NCI-H1417 (cell line): ENCODE measurements around the gene GPR153.

Experiments used
- DNase-seq, 3 experiments: peaks; one replicate each; lab custom pipeline; 2025; lab: John Stamatoyannopoulos, UW

Gene GPR153

DNA sequence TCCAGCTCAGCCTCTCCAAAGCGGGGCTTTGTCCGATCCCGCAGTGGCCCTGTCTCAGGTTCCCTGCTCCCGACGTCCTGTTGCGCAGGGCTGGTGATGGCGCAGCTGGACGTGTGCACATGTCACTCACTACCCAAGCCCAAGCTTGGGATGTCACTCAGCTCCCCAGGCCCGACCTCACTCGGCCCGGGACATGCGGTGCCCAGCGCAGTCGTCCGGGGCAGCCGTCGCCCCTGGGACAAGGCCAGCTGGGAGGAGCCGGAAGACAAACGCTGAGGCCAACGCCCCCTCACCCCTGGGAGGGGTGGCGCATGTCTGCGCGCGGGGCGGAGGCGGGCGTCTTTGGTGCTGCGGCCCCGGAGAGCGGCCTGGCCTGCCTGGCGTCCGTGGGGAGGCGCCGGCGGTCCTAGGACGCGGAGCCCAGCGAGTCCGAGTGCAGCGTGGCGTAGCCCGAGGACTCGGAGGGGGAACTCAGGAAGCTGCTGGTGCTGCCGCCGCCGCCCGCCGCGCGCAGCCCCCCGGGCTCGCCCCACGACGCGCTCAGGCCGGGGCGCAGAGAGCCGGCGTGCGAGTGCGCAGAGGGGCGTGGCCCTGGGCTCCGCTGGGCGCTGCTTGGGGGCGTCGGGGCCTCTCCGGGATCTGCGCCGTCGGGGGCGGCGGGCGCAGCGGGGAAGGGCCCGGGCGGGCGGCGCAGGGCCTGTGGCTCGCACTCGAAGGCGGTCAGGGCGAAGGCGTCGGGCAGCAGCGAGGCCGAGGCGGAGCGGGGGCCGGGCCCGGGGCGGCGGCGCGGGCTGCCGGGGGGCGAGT is 11.8 kb downstream of the GPR153 start:
- no peak for DNase-seq

DNA sequence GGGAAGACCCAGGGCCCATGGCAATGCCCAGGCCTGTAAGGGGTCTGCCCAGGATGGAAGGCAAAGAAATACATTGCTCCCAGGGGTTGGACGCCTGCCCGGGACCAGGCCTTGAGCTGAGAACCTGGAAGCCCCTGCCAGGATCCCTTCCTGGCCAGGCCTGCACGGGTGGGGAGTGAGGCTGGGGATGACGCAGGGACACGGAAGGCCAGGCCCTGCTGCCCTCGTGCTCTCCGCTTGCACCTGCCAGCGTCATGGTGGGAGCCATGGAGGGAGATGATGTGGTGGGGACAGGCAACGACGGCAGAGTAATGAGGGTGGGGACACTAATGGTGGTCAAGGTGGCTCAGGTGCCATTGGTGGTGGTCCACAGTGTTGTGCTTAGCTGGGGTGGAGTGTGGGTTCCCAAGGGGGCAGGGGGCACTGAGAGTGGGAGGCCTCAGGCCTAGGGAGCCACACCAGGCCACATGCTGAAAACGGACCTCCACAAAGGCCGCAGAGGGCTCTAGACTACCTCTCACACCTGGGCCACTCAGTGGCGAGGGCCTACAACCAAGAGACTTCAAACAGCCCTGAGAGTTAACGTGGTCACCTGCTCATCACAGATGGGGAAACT is 12.6 kb downstream of the GPR153 start:
- DNase-seq: no peak

DNA sequence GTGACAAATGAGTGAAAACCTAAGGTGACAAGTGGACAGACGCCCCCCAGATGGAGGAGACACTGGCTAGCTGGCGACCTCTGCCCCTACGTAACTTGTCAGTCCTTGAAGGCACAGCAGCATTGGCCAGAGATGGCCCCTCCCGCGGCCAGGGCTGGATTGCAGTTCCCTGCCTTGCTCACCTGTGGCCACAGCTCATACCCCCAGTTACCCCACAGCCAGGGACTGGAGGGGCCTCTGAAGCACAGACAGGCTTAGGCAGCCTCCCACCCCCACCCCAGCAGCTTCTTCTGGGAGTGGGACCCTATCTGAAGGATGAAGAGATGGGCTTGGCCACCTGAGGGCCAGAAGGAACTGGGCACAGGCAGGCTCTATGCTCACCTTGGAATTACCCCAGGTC is 13.2 kb downstream of the GPR153 start:
- no peak for DNase-seq

DNA sequence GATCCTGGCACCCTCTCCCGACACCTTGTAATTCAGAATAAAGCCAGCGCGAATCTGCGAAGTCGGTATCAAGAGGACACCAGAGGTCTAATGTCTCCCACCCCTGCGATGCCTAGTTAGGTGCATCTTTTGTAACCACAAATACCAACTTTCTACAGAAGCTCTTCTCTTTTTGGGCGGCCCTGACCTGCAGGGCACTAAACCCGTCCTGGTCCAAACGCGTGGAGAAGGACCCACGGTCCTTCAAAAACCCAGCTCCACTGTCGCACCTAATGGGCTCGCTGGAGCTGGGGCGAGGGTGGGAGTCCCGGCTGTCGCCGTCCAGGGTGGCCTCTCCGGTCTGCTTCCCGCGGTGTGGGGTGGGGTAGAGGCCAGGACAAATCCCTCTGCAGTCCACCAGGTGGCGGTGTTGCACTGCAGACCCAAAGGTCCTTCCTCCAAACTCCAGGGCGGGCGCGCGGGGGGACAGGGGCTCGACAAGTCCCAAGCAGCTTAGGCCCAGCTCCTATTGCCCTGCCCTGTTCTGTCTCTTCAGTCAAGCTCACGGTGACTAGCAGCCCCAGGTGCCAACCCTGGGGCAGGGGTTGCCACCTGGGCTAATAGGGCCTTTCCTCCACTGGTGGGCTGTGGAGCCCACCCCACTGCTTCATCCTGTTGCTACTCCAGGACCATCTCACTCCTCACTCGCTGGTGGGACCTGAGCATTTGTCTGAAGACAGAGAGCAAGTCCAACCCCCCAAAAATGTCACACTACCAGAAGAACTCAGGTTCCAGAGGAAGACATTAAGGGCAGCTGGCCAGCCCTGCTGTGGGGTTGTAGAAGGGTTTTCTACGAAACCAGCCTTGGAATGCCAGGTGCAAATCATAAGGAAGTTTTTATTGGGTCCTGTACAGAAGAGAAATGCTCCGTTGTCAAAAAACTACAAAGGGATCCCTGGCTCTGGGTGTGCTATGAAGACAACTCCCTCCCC is 14.1 kb downstream of the GPR153 start:
- DNase-seq: peak; percentile 72 to 85 (median 75)

DNA sequence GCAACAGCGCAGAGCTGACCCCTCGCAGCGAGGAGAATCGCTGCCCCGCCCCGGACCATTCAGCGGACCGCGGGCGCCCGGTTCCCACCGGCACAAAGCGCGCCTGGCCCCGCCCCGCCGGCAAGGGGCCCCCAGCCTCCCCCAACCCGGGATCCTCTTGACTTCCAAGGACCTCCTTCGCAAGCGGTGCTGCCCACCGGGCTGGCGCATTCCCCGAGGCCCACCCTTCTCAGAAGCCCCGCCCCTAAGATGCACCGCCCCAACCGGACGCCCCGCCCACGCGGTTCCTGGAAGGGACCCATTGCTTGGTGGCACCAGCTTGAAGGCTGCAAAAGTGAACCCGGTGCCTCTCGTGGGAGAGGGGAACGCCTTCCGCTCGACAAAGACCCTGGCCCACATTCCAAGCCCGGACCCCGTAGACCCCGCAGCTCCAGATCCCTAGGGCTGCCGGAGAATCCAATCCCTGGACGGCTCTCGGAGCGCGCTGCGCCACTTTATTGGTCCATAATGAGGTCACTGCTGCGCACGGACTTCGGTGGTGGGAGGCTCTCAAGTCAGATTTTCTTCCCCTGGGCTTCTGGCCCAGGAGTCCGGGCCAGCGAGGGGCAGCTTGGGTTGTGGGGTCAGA is 14.9 kb downstream of the GPR153 start:
- peak; percentile 78 to 89 (median 83) for DNase-seq

DNA sequence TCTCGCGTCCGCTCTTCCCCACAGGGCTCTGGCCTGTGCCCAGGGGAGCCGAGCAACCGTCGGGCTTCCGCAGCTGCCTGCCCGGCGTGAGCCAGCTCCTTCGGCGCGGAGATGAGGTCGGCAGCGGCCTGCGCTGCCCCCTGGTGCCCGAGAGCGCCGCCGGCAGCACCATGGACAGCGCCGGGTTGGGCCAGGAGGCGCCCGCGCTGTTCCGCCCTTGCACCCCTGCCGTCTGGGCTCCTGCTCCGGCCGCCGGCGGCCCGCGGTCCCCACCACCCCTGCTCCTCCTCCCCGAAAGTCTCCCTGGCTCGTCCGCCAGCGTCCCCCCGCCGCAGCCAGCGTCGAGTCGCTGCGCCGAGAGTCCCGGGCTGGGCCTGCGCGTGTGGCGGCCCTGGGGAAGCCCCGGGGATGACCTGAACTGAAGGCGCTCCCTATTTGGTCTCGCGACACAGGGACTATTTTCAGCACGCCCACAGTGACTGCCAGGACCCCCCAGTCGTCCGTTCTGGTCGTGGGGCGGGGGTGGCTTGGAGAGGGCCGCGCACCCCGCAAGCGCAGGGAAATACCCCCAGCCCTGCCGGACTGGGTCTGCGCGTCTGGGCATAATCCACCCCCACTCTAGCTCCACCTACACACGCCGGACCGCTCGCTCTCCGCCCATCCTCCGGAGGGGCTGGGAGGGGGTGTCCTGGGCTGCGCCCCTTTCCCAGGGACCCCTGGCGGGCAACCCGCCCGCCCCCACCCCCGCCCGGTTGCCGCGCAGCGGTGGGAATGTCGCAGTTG is 15.6 kb downstream of the GPR153 start:
- DNase-seq: peak; percentile 77 to 89 (median 87)

DNA sequence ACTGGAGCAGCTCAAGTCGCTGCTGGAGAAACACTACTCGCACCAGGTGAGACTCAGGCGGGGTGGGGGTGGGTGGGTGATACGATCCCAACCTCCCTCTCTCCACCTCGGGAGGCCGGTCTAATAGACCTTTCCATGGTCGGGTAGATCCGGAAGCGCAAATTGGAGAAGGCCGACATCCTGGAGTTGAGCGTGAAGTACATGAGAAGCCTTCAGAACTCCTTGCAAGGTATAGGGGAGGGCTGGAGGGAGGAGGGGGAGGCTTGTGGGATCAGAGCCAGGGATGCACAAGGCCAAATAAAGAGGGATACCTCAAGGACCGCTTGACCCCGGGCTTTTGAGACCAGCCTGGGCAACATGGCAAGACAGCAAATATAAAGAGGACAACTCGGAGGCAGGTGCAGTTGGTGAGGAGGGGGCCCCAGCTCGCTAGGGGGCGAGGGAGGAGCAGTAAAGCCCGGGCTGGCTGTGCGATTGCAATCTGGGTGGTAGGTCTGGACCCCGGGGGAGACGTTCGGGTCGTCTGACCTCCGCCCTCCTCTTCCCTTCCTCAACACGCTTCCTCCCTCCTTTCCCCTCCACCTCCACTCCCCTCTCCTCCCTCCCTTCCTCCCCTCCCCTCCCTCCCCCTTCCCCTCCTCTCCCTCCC is 16.4 kb downstream of the GPR153 start:
- DNase-seq: peak in 1 of 3 experiments; percentile 67

DNA sequence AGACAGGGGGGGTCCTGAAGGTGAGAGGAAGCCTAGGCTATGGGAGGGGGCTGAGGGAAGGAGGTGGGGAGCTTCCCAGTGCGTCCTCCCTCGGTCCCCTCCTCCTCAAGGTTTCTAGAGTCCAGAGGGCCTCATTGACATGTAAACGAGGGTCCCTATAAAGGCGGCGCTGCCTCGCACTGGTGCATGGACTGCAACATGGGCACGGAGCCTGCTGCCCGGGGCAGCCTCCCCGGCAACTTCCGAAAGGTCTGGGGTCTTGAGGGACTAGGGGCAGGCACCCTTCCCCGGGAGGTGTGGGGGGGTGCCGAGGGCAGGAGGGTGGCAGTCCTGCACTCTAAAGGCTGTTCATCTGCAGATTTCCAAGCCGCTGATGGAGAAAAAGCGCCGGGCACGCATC is 16.9 kb downstream of the GPR153 start, which contains the start of gene HES3:
Gene HES3 (plus strand): TSS at position 187 of the 400 bp plus-strand sequence. CDS start 187 bp downstream, at position 374.
- no peak for DNase-seq

DNA sequence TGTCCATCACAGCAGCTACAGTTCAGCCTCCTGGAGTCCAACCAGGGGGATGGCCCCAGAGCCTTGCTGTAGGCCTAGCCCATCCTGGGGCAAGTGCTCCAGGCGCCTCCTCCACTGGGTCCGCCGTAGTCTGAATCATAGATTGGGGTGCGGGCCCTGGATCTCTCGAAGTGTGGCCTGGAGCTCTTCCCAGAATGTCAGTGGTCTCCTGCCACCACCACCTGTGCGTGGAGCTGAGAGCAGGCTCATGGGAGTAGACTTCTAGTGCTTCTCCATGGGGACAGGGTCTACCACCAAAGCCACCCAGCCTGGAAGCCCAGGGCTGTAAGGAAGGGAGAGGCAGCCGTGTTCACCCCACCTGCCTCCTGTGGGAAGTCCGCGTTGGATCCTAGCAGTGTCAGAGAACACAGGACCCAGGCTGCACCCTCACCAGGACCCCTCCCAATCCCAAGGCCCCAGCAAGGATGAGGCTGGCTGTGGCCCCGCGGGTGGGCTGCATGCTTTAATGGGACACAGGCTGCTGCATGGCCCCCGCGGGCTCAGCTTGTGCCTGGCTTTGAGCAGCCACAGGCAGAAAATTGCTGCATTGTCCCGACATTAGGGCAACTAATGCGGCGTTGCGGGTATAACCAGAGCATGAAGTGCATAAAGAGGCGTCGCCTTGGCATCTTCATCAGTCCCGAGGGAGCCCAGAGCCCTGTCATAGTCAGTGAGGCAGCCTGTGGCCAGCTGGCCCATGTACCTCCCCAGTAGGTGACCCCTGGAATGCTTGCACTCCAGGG is 17.7 kb downstream of the GPR153 start:
- no peak for DNase-seq

DNA sequence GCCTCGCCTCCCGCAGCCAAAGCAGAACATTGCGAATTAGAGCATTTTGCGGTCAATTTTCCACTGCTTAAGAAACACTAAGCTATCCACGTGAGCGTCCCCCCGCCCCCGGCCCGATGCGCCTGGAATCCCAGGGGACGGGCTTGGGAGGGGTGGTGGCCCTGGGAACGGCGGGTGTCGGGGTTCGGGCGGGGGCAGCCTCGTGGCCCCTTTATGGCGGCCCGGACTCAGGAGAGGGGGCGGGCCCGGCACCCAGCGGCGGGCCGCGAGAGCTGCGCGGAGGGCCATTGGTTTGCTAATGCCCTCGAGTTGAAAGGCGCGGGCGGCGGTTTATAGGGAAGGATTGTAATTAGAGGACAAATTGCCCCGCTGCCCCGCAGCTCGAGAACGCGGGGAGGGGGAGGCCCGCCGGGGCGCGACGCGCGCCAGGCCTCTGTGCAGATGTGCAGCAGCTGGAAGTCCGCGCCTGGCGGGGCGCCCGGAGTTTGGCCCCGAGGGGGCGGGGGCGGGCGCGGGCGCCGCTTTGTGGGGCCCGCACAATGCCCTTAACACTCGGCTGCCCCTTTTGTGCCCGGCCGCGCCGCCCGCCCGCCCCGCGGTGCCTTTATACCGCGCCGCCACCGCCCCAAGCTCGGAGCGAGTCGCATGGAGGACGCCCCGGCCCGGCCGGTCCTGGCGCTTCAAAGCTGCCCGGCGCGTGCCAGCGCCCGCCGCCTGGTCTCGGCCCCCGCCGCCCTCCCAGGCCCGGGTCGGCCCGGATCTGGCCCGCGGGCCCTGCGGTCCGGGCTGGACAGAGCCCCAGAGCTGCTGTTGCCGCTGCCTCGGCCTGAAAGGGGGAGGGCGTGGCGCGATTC is 18.8 kb downstream of the GPR153 start:
- DNase-seq: peak in 2 of 3 experiments; percentile 15 to 22

DNA sequence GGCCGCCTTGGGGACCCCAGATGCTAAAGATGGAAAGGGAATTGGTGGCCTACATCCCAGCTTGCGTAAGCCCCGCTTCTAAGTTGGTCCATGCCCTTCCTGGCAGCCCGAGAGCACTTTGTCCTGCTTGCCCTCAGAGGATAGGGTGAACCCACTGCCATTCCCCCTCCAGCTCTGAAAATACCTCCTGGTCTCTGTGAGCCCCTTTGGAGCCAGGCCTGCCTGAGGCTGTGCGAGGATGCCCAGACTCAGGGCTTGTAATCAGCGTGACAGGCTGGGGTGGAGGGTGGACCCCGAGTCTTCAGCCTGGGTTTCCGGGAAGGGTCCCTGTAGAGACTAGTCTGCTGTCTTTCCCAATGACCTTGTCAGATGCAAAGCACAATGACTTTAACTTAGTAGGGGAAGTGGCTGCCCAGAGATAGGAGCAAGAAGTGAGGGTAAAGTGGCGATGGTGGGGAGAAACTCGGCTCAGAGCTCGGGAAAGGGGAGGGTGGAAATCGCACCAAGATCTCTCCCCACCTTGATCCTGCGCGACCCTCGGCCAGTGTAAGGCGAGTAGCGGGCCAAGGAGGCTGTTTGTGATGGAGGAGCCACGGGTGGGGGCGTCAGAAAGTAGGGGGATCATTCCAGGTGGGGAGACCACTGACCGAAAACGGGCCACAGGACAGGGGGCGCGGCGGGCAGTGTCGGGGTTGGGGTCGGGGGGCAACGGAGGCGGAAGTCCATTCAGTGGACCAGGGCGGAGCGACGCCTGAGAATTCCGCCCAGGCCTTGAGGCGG is 19.6 kb downstream of the GPR153 start:
- no peak for DNase-seq

DNA sequence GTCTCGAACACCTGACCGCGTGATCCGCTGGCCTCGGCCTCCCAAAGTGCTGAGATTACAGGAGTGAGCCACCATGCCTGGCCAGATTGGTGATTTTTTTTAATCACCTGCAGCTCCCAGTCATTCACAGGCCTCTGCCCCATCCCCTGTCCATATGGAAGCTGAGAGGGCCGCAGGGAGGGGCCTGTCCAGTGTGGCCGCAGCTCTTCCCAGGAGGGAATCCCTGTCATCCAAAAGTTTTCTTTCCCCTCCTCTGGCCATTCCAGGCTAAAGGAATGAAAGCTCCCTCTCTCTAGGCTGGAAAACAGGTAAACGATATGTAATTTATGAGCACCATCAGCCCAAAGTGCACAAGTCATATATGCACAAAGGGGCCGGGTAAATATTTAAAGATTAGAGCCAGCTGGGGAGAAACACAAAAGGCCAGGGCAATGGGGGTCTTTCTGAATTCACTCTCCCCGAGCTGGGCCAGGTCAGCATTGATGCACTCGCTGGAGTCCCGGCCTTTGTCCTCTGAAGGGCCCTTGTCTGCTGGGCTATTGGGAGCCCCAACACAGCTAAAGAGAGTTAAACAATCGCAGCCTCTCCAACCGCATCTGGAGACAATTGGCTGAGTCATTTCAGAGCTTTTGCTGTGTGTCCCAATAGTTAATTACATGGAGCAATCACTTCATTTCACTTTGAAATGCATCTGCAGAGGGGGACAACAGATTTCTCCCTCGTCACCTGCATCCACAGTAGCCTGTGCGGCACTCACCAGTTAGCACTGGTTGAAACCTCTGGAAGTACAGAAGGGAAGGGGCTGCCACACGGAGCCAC is 20.7 kb downstream of the GPR153 start:
- DNase-seq: peak; percentile 60 to 93 (median 79)

DNA sequence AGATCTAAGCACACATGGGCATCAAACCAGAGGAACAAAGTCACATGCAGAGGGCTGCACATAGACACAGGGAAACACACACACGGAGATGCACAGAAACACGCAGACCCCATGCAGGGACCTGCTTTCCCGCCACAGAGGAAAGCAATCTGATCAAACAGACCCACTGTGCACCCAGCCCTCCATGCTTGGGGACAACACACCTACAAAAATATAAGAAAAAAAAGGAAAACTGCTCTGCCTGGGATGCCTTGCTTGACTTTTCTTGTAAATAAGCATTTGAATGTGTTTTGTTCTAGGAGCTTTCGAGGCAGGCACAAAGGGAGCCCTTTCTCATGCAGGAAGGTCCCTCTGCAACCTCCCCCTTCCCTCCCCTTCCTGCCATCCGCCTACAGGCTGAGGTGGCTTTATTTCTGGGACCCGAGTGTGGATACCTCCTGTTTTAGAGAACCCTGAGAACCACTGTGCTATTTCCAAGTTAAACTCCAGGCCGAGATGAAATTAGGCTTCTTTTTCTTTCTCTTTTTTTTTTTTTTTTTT is 21.6 kb downstream of the GPR153 start:
- no peak for DNase-seq

DNA sequence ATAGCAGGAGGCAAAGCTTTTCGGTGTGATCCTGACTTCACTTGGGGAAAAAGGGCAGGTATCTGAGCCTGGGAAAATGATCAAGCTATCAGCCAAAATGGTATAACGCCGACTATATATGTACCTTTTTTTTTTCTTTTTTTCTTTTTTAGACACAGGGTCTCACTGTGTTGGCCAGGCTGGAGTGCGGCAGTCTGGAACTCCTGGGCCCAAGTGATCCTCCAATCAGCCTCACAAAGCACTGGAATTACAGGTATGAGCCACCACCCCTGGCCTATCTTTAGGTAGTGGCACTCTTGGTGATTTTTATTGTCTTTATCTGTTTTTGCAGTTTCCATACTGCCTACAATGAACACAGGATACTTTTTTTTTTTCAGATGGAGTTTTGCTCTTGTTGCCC is 23.8 kb downstream of the GPR153 start:
- no peak for DNase-seq

DNA sequence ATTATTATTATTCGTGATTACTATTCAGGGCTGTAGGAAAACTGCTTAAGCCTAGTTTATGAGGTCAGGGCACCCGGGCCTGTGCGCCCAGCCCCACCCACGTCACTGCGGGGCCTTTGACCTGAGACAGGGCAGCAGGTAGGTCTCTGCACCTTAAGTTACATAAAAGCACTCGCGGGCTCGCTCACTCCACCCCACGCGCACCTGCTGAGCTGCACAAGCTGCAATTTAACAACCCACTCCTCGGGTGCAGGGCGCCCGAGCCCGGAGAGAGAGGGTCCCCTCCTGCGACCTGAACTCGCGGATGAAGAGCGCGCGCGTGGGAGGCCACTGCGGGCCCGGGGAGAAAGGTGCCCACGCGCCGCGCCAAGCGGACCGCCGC is 25.6 kb downstream of the GPR153 start:
- peak in 1 of 3 experiments; percentile 58 for DNase-seq

DNA sequence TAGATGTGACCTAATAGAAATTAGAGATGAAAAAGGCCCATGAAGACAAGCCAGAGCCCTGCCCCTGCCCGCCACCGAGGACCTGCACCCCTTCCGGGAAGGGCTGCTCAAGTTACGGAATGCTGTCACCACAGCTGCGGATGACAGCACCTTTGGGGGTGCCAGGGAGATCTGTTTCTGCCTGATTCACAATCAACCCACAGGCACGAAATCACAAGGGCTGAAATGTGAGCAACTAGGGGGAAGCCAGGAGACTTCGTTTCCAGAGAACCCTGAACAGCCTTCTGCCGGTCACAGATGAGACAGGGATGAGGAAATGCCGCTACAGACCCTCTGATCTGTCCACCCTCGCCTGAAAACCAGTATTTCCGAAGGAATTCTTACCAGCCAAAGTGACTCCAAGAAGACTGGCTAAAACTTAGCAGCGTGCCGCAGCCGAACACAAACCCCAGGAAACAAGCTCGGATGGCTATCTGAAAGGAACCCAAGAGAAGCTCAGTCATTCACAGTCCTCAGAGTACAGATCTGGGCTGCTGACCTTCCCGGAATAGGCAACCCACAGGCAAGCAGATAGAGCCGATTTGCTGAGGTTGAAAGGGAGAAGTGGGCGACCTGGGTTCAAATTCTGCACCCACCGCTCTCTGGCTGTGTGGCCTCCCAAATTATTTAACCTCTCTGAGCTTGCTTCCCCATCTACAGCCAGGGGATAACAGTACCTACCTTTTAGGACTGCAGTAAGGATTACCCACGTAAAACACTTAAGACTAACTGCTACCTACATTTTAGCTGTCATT is 26.2 kb downstream of the GPR153 start:
- DNase-seq: no peak
